Progenitor cell of endocrine pancreas (in vitro differentiated cells): ENCODE data around the gene TMEM171. TPM values are rescaled to one million over a fixed set of nuclear protein-coding genes. Genes with fewer than 3 reads are reported as not detected.

ENCODE experiments used
- DNase-seq: peaks from one replicate; pipeline ENCODE4 v3.0.0; 2021; ENCODE audit warnings: low spot score; ENCODE audit not compliant: unreplicated experiment
- H3K27ac Mint-ChIP-seq: 2 replicates; pipeline ENCODE4 v1.8.0; 2021; ENCODE audit warnings: mild to moderate bottlenecking, moderate library complexity, mixed read lengths
- H3K27me3 Mint-ChIP-seq: 2 replicates; pipeline ENCODE4 v1.8.0; 2021; ENCODE audit warnings: mixed read lengths
- H3K36me3 Mint-ChIP-seq: 2 replicates; pipeline ENCODE4 v1.8.0; 2022; ENCODE audit warnings: mixed read lengths; ENCODE audit not compliant: insufficient read depth
- H3K4me1 Mint-ChIP-seq: 2 replicates; pipeline ENCODE4 v1.8.0; 2021; ENCODE audit warnings: low read depth, mixed read lengths
- H3K4me3 Mint-ChIP-seq: 2 replicates; pipeline ENCODE4 v1.8.0; 2021; ENCODE audit warnings: low read depth, mild to moderate bottlenecking, moderate library complexity, mixed read lengths
- H3K9me3 Mint-ChIP-seq: 2 replicates; pipeline ENCODE4 v1.8.0; 2021; ENCODE audit warnings: low read depth, mixed read lengths
- total RNA-seq: library from RNA; stranded (reverse); gene quantifications from 2 replicates; pipeline ENCODE4 v1.2.1, GENCODE V29; 2021
- TF ChIP-seq, protein P1 (sequence below): fragments of 200-600 bp; sonication (generic); IDR thresholded peaks from one replicate; pipeline ENCODE4 v1.5.0; 2021; ENCODE audit warnings: antibody characterized with exemption, mild to moderate bottlenecking; ENCODE audit not compliant: unreplicated experiment

Gene TMEM171
- total RNA-seq, 1 donor from 2014 or later: 7.1 TPM

DNA sequence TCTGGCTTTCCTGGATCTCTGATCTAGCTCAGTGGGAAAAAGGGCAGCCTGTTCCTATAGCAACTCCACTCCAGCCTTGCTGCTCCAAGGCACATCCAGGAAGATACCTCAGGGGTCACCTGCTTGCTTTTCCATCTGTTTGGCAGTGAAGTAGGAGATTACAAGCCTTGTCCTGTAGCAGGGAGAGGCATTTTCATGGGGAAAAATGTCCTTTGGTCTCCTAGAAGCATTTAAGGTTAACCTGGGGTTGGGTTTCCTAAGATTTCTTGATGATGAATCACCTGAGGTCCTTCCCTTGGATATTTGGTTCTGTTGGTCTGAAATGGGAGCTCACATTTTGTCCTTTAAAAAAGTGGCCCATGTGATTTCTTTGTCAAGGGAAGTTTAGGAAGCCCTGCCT lies 51.1 kb downstream of the TMEM171 start:
- Mint-ChIP-seq H3K27ac (no peak overlapping the region), H3K36me3 (no peaks in the 10 kb centered on the region), H3K9me3 (no peaks in the 10 kb centered on the region), H3K4me3 (no peak overlapping the region), H3K27me3 (peaks cover 3% of the 10 kb centered on the region), H3K4me1 (no peaks in the 10 kb centered on the region)
- TF ChIP-seq, protein P1, sequence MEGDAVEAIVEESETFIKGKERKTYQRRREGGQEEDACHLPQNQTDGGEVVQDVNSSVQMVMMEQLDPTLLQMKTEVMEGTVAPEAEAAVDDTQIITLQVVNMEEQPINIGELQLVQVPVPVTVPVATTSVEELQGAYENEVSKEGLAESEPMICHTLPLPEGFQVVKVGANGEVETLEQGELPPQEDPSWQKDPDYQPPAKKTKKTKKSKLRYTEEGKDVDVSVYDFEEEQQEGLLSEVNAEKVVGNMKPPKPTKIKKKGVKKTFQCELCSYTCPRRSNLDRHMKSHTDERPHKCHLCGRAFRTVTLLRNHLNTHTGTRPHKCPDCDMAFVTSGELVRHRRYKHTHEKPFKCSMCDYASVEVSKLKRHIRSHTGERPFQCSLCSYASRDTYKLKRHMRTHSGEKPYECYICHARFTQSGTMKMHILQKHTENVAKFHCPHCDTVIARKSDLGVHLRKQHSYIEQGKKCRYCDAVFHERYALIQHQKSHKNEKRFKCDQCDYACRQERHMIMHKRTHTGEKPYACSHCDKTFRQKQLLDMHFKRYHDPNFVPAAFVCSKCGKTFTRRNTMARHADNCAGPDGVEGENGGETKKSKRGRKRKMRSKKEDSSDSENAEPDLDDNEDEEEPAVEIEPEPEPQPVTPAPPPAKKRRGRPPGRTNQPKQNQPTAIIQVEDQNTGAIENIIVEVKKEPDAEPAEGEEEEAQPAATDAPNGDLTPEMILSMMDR: no peak
- no peak for DNase-seq

DNA sequence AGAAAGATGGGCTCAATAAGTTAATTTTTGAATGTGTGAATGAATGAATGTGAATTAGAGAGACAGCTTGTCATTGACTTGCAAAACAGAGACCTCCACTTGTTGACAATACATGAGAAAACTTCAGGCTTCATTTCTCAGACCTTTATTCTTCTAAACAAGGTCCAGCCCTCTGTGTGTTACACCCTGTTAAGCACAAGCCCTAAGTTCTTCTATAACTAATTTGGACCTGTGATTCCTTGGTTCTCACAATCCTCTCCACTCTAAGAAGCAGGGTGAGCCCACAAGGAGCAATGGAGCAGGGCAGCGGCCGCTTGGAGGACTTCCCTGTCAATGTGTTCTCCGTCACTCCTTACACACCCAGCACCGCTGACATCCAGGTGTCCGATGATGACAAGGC lies 52.6 kb downstream of the TMEM171 start, which contains the start of gene TMEM174:
TSS of gene TMEM174 (plus strand) at position 243 of the 400 bp plus-strand sequence. CDS start at position 294, 51 bp downstream.
- no peaks in the 10 kb centered on the region for H3K4me1 Mint-ChIP-seq
- H3K27me3 Mint-ChIP-seq: peaks cover 3% of the 10 kb centered on the region
- H3K36me3 Mint-ChIP-seq: no peaks in the 10 kb centered on the region
- no peak within 1 kb of the TSS for H3K27ac Mint-ChIP-seq
- DNase-seq: no peak
- TF ChIP-seq, protein P1: no peak
- no peak within 1 kb of the TSS for H3K4me3 Mint-ChIP-seq
- no peaks in the 10 kb centered on the region for H3K9me3 Mint-ChIP-seq

DNA sequence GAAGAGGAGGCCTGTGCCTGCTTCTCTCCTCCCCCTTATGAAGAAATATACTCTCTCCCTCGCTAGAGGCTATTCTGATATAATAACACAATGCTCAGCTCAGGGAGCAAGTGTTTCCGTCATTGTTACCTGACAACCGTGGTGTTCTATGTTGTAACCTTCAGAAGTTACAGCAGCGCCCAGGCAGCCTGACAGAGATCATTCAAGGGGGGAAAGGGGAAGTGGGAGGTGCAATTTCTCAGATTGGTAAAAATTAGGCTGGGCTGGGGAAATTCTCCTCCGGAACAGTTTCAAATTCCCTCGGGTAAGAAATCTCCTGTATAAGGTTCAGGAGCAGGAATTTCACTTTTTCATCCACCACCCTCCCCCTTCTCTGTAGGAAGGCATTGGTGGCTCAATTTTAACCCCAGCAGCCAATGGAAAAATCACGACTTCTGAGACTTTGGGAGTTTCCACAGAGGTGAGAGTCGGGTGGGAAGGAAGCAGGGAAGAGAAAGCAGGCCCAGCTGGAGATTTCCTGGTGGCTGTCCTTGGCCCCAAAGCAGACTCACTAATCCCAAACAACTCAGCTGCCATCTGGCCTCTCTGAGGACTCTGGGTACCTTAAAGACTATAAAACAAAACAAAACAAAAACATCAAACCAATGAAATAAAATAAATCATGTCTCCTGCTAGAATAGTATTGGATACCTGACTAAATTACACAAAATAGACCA lies 53.9 kb downstream of the TMEM171 start:
- Mint-ChIP-seq H3K4me1 (no peaks in the 10 kb centered on the region), H3K4me3 (no peak overlapping the region), H3K27ac (no peak overlapping the region), H3K9me3 (no peaks in the 10 kb centered on the region), H3K27me3 (peaks cover 5% of the 10 kb centered on the region), H3K36me3 (no peaks in the 10 kb centered on the region)
- DNase-seq: no peak
- TF ChIP-seq, protein P1: no peak

DNA sequence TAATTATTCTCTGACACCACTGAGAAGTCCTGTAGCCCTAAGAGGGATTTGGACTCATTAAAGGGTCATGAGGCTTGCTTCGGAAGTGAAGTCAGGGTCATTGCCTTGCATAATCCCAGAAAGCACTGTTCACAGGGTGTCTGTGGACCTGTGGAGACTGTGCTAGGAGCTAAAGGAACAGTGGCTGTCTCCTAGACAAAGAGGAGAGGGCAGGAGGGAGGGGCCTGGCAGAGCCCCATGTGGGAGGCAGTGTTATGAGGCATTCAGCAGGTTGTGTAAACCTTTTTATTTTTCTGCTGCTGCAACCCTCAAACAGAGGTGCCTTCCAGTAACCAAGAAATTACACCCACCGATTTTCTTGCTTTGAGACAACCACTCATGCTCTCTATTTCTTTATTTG lies 55.9 kb downstream of the TMEM171 start:
- H3K27ac Mint-ChIP-seq: no peak overlapping the region
- no peak overlapping the region for H3K4me3 Mint-ChIP-seq

DNA sequence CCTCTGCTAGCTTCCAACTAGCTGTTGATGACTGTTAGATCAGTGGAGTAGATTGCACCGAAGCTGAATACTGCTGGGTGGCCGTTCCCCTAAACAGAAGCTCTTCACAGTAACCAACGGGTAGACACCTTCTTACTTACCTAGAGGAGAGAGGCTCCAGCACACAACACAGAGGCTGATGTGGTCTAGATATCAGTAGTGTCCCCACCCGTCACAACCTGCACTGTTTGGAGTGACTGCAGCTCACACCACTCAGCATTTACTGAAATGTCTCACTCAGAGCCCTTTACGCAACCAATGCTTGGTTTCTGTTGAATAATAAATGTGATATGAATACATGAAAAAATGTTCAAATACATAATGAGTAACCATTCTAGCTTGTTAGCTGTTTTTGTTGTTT lies 57.9 kb downstream of the TMEM171 start:
- Mint-ChIP-seq H3K4me1 (peaks cover 3% of the 10 kb centered on the region), H3K36me3 (no peaks in the 10 kb centered on the region), H3K27me3 (peaks cover 5% of the 10 kb centered on the region), H3K27ac (no peak overlapping the region), H3K4me3 (no peak overlapping the region), H3K9me3 (no peaks in the 10 kb centered on the region)
- TF ChIP-seq, protein P1: no peak
- DNase-seq: no peak

More for the DNA sequence above, 55.9 kb downstream of the TMEM171 start:
- no peaks in the 10 kb centered on the region for H3K36me3 Mint-ChIP-seq
- TF ChIP-seq, protein P1: no peak
- DNase-seq: no peak
- no peaks in the 10 kb centered on the region for H3K9me3 Mint-ChIP-seq
- H3K4me1 Mint-ChIP-seq: no peaks in the 10 kb centered on the region
- H3K27me3 Mint-ChIP-seq: peaks cover 5% of the 10 kb centered on the region
